SK-MEL-5 (cell line): ENCODE results near the gene DTNA. TPM values are rescaled to one million over a fixed set of nuclear protein-coding genes. Genes with fewer than 3 reads are reported as not detected.
A peak's percentile ranks its signal among the peaks of the same experiment; 100 is the strongest.

ENCODE experiments used
- DNase-seq: peaks from one replicate; pipeline ENCODE4 v3.0.0-alpha.2; 2016; ENCODE audit warnings: low read depth, low spot score
- in situ Hi-C: cut with HindIII; loops from 2 replicates; pipeline ENCODE4 v1.10.0; 2016; ENCODE audit warnings: low sequenced_read_pairs, high pct_unique_total_duplicates, low pct_unique_long_range_greater_than_20kb
- total RNA-seq: library from RNA; depleted of rRNA; stranded (reverse); fragments of >200 nt; shearing (Covaris generic); gene quantifications from 2 replicates; pipeline ENCODE4 v1.2.3, GENCODE V29; 2014

Gene DTNA
- total RNA-seq, 1 experiment from 2014 or later = 3.6 TPM

DNA sequence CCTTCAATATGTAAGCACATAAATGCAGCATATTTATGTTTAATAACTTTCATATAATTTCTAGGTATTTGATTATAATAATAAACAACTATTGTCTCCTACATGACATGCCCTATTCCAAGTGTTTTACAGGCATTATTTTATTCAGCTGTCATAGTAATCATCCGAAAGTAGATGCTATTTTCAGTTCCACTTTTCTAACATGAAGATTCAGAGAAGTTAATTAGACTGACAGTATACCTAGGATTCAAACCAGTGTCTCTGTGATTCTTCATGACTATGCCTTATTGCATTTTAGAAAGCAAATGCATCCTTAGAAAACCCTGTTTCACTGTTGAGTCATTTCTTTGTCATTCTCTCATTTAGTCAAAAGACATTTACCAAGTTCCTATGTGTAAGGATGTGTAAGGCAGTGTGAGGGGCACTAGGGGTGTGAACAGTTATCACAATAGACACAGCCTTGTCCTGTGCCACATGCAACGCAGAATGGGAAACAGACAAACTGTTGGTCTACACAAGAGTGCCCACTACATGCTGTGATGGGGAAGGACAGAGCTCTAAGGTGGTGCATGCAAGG lies 79.8 kb downstream of the DTNA start:
- in situ Hi-C loops = no loop called here
- DNase-seq = no peak

DNA sequence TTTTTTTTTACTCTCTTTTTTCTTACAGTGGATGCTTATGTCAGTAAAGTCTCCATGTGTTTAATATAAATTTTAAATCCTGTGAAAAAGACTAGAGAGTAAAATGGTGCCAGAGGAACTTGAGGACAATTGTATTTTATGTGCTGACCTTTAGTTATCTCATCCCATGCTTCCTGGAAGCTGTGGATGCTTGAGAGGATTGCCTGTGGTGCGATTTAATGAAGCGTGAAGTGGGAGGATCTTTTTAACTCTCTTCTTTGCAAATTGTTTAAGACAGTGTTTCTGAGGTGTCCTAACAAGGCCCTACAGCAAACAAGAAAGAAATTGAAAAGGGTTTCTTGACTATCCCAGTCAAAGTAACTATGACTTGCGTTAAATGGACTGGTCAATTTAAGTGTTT lies 84.2 kb downstream of the DTNA start:
- in situ Hi-C loops = no loop called here
- peak; percentile 11 for DNase-seq

- in situ Hi-C loops = no loop called here
- no peak for DNase-seq
Observed at GRCh38 chr18:34795070-34795732, 85.1 kb downstream of the DTNA start.

GRCh38 chr18:34796035-34796657 lies 86.0 kb downstream of the DTNA start:
- in situ Hi-C loops = no loop called here

DNA sequence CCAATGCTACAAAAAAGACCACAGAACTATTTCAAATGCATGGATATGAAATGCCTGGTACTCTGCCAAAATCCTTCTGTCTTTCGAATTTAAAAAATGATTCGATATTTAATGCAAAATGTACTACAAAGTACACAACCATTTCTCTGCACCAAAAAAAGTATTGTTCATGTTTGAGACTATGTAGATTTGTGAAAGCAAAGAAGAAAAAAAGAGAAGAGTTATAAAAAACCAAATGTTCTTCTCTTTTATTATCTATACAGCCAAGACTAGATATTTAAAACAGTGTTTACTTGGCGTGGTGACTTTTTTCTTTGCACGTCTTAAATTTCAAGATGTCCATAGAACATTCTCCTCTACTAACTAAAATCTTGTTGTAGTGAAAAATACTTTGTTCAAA lies 89.2 kb downstream of the DTNA start:
- in situ Hi-C loops = no loop called here
- DNase-seq = no peak

More at GRCh38 chr18:34796035-34796657, 86.0 kb downstream of the DTNA start:
- DNase-seq = no peak

- in situ Hi-C loops = no loop called here
Observed at GRCh38 chr18:34800381-34800780, 90.3 kb downstream of the DTNA start.

GRCh38 chr18:34801774-34802173 lies 91.7 kb downstream of the DTNA start:
- peak; percentile 47 for DNase-seq
- in situ Hi-C loops = no loop called here

More at GRCh38 chr18:34800381-34800780, 90.3 kb downstream of the DTNA start:
- DNase-seq = no peak

DNA sequence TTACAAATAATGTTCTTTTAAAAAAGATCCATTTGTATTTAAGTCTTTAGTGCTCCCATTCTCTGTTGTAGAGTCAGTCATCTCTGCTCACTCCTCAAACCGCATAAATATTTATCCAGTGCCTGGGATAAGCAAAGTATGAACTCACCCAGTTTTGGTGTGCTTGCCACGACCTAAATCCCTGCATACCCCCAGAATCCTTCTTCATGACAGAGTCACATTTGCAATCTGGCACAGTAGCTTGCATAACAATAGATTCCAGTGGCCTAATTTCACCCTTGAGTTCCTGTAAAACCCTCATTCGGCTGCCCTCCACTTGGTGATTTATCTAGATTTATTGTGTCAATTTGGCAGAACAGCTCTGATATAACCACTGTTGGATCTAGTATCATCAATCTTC lies 92.9 kb downstream of the DTNA start:
- no peak for DNase-seq
- in situ Hi-C loops = no loop called here

DNA sequence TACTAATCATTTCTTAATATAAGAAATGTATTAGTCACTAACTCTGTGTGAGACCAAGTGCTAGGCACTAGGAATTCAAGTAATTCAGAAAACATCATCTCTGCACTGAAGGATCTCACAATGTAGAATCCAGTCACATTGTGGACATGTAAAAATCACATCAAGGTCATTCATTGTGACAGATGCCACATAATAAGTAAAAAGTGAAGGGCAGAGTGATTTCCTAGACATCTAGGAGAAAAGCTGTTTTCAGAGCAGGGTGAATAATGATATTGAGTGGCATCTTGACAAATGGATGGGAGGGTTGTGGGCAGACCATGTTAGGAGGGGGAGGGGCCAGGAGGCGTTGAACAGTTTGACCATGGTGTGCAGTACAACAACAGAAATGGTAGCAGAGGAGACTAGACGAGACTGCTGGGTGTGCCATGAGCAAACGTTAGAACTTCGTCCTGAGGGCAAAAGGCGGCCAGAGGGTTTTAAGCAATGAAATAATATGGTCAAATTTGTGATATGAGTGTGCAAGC lies 93.8 kb downstream of the DTNA start:
- in situ Hi-C loops = no loop called here

GRCh38 chr18:34805103-34805877 lies 95.2 kb downstream of the DTNA start:
- no peak for DNase-seq
- in situ Hi-C loops = no loop called here

More for the DNA sequence above, 93.8 kb downstream of the DTNA start:
- no peak for DNase-seq

DNA sequence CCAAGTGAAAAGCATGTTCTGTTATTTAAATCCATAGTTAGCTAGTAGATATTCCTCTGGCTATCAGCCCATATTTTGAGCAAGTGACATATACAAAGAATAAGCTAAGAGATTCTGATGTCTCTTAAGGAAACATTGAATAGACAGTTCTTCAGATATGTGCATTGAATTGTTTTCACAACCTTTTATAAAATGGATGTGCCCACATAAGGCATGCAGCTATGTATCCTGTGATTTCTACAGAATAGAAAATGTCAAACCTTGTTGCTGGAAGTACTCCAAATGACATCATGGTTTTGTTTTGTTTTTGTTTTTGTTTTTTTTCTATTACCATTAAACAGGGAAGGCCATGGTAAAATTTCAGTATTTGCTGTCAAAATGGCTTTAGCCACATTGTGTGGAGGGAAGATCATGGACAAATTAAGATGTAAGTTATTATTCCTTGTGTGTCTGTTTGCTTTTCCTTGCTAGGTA lies 95.8 kb downstream of the DTNA start:
- in situ Hi-C loops = no loop called here
- DNase-seq = no peak

GRCh38 chr18:34806527-34806926 lies 96.4 kb downstream of the DTNA start:
- in situ Hi-C loops = no loop called here
- no peak for DNase-seq

- DNase-seq = no peak
- in situ Hi-C loops = no loop called here
Observed at GRCh38 chr18:34807106-34807796, 97.2 kb downstream of the DTNA start.

DNA sequence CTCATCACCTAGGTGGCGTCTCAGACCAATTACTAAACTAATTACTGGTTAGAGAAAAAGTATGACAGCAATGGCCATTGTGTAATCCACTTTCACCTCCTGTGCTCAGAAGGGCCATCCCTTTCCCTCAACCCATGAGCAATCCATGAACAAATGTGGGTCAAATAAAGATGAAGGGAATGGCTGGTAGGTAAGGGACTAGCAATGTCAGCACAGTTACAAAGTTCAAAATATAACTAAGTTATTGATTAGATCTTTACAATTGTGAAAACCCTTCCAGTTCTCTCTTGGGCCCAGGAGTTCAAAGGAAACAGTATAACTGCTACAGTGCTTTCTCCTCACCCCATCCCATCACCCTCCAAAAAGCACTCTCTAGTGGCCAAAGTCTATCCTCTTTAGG lies 98.3 kb downstream of the DTNA start:
- no peak for DNase-seq
- in situ Hi-C loops = no loop called here

GRCh38 chr18:34809451-34810072 lies 99.5 kb downstream of the DTNA start:
- DNase-seq = peak; percentile 53
- in situ Hi-C loops = no loop called here

DNA sequence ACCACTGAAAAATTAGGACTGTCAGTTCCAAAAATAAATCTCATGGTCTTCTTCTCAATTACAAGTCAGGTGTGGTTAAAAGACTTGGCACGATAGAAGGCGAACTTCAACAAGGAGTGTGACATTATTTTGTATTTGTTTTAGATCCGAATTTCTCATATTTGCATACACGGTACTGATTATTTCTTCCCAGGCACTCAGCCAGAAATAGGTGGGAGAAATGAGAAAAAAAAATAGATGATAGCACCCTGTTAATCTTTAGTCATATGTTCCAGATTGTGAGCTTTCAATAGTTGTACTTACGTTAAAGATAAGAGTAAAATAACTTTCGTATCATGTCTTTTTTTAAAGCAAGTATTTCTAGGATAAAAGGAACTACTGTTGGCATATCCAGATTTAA lies 106.1 kb downstream of the DTNA start:
- DNase-seq = no peak
- in situ Hi-C loops = no loop called here

DNA sequence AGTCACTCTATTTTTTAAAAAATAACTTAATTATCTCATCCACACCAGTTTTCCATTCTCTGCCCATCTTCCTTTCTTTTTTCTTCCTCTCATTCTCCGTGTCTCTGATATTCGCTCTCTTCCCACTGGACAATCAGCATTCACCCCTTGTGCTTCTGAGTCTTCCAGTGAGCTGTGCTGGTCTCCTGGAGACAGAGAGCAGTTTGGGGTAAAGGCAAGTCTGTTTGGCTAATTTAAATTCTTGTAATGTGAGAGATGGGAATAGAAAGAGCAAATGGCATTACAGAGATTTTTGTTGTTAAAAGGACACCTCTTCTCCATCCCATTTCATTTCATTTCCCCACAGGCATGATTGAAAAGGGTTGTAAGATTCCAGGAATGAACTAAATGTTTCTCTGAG lies 107.5 kb downstream of the DTNA start:
- no peak for DNase-seq
- in situ Hi-C loops = no loop called here
